ENCODE data around the gene PINLYP.

PINLYP gene

DNA sequence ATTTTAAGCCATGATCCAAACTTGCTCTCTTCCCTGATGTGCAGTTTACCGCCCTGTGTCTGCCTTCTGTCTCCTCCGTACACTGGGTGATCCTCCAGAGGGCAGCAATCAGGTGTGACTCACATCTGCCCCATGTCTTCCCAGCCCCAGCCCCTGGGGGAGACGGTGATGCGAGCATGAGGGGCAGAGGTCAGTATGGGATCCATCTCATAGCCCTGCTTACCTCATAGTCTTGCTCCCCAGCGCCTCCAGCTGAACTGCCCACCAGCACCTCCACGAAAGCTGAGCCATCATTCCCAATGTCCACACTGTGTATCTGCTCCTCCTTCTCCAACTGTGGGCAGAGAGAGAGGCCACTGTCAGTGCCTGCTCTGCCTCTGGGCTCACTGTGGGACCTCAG, 14.9 kb upstream of the PINLYP start:
- H3K4me1 ChIP-seq (ENCODE audit: insufficient read depth, low read length, poor library complexity, severe bottlenecking), result peaks cover 51% of the 10 kb centered on the region
- TF ChIP-seq EZH2phosphoT487 (IDR thresholded peaks at IDR 0.05; ENCODE audit: borderline replicate concordance), result no peak
- TF ChIP-seq, protein P1, sequence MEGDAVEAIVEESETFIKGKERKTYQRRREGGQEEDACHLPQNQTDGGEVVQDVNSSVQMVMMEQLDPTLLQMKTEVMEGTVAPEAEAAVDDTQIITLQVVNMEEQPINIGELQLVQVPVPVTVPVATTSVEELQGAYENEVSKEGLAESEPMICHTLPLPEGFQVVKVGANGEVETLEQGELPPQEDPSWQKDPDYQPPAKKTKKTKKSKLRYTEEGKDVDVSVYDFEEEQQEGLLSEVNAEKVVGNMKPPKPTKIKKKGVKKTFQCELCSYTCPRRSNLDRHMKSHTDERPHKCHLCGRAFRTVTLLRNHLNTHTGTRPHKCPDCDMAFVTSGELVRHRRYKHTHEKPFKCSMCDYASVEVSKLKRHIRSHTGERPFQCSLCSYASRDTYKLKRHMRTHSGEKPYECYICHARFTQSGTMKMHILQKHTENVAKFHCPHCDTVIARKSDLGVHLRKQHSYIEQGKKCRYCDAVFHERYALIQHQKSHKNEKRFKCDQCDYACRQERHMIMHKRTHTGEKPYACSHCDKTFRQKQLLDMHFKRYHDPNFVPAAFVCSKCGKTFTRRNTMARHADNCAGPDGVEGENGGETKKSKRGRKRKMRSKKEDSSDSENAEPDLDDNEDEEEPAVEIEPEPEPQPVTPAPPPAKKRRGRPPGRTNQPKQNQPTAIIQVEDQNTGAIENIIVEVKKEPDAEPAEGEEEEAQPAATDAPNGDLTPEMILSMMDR (conservative IDR thresholded peaks at IDR 0.05; ENCODE audit: low read length), result peak; percentile 69
- no peaks in the 10 kb centered on the region for H3K9me3 ChIP-seq (ENCODE audit: insufficient read depth, low read depth, low read length)
- H3K4me2 ChIP-seq (ENCODE audit: low read depth, low read length, poor library complexity, severe bottlenecking), result peak overlapping the region; percentile 68
- peaks cover 9% of the 10 kb centered on the region; the same call in 1 of the 2 replicates for H3K36me3 ChIP-seq (ENCODE audit: insufficient read depth, low read length)
- H3K27me3 ChIP-seq (ENCODE audit: insufficient read depth, low read length, poor library complexity, severe bottlenecking), result no peaks in the 10 kb centered on the region
- H4K20me1 ChIP-seq (ENCODE audit: insufficient read depth, low read length, poor library complexity, severe bottlenecking), result no peaks in the 10 kb centered on the region
- H3F3A ChIP-seq (ENCODE audit: low read depth), result peaks cover 19% of the 10 kb centered on the region
- H3K79me2 ChIP-seq (ENCODE audit: insufficient read depth, low read length), result peaks cover 36% of the 10 kb centered on the region
- H2AFZ ChIP-seq (ENCODE audit: low read length), result no peak overlapping the region
- peak overlapping the region; percentile 58 for H3K9ac ChIP-seq (ENCODE audit: low read depth, low read length, poor library complexity, severe bottlenecking)
- H3K4me3 ChIP-seq (ENCODE audit: low read length, poor library complexity, severe bottlenecking), result no peak overlapping the region
- no peaks in the 10 kb centered on the region for H3K9me2 ChIP-seq (replicated peaks; ENCODE audit: low read depth, low read length)

DNA sequence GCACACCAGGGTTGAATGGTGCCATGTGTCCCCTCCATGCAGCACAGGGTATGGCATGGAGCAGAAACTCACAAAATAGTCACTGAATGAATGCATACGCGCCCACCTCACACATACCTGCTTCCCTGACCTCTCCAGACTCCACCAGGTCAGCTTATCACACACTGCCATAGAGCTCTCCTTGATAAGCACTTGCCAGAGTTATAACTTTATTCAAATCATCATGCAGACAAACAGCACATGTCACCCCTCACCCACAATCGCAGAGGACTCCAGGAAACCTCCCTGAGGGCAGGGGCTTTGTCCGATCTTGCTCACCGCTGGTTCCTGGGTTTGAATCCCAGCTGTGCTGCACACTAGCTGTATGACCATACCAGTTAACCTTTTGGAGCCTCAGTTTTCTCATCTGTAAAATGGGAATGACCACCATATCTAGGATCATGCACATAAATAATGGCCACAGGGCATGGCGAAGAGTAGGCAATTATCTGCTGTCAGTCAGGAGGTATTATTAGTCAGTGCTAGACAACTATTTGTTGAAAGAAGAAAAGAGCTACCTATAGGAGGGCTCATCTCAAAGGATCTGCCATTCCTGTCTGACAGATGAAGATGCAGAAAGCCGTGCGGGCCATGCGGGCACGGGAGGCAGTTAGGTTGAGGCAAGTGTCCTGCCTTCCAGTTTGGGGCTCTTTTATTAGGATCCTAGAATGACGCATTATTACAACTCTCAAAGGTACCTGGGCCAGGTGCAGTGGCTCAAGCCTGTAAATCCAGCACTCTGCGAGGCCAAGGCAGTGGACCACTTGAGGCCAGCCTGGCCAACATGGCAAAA, 14.2 kb upstream of the PINLYP start:
- TF ChIP-seq, protein P1 (conservative IDR thresholded peaks at IDR 0.05; ENCODE audit: low read length), result no peak
- TF ChIP-seq EZH2phosphoT487 (IDR thresholded peaks at IDR 0.05; ENCODE audit: borderline replicate concordance), result no peak
- Histone ChIP-seq H2AFZ (ENCODE audit: low read length) (no peak overlapping the region), H3K9ac (ENCODE audit: low read depth, low read length, poor library complexity, severe bottlenecking) (peak overlapping the region; percentile 58), H3K79me2 (ENCODE audit: insufficient read depth, low read length) (peaks cover 36% of the 10 kb centered on the region), H3K27me3 (ENCODE audit: insufficient read depth, low read length, poor library complexity, severe bottlenecking) (no peaks in the 10 kb centered on the region), H4K20me1 (ENCODE audit: insufficient read depth, low read length, poor library complexity, severe bottlenecking) (no peaks in the 10 kb centered on the region), H3K4me2 (ENCODE audit: low read depth, low read length, poor library complexity, severe bottlenecking) (peak overlapping the region; percentile 68), H3K36me3 (ENCODE audit: insufficient read depth, low read length) (0 out of 2 replicates have a peak, but pooled peaks cover 4% of the 10 kb centered on the region), H3K9me3 (ENCODE audit: insufficient read depth, low read depth, low read length) (no peaks in the 10 kb centered on the region), H3F3A (ENCODE audit: low read depth) (peaks cover 19% of the 10 kb centered on the region), H3K4me3 (ENCODE audit: low read length, poor library complexity, severe bottlenecking) (peak overlapping the region; percentile 47), H3K9me2 (replicated peaks; ENCODE audit: low read depth, low read length) (no peaks in the 10 kb centered on the region), H3K4me1 (ENCODE audit: insufficient read depth, low read length, poor library complexity, severe bottlenecking) (peaks cover 51% of the 10 kb centered on the region)

DNA sequence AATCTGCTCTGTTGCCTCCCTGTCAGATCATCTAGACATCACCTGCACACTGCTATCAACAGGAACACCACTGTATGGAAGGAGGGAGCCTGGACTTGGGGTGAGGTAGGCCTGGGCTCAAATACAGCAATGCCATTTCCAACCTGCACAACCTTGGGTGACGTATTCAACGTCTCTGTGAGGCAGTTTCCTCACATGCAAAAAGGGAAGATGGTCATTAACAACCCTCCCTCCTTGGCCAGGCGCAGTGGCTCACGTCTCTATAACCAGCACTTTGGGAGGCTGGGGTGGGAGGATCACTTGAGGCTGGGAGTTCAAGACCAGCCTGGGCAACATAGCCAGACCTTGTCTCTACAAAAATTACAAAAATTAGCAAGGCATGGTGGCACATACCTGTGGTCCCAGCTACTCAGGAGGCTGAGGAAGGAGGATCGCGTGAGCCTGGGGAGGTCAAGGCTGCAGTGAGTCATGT, 13.3 kb upstream of the PINLYP start:
- peak overlapping the region; percentile 68 for H3K4me2 ChIP-seq (ENCODE audit: low read depth, low read length, poor library complexity, severe bottlenecking)
- peak overlapping the region; percentile 47 for H3K4me3 ChIP-seq (ENCODE audit: low read length, poor library complexity, severe bottlenecking)
- no peaks in the 10 kb centered on the region for H4K20me1 ChIP-seq (ENCODE audit: insufficient read depth, low read length, poor library complexity, severe bottlenecking)
- TF ChIP-seq EZH2phosphoT487 (IDR thresholded peaks at IDR 0.05; ENCODE audit: borderline replicate concordance), result no peak
- TF ChIP-seq, protein P1 (conservative IDR thresholded peaks at IDR 0.05; ENCODE audit: low read length), result no peak
- peak overlapping the region; percentile 58 for H3K9ac ChIP-seq (ENCODE audit: low read depth, low read length, poor library complexity, severe bottlenecking)
- H3K79me2 ChIP-seq (ENCODE audit: insufficient read depth, low read length), result peaks cover 37% of the 10 kb centered on the region
- no peaks in the 10 kb centered on the region for H3K9me2 ChIP-seq (replicated peaks; ENCODE audit: low read depth, low read length)
- H3K27me3 ChIP-seq (ENCODE audit: insufficient read depth, low read length, poor library complexity, severe bottlenecking), result no peaks in the 10 kb centered on the region
- no peak overlapping the region for H2AFZ ChIP-seq (ENCODE audit: low read length)
- peaks cover 54% of the 10 kb centered on the region for H3K4me1 ChIP-seq (ENCODE audit: insufficient read depth, low read length, poor library complexity, severe bottlenecking)
- H3F3A ChIP-seq (ENCODE audit: low read depth), result peaks cover 19% of the 10 kb centered on the region
- H3K36me3 ChIP-seq (ENCODE audit: insufficient read depth, low read length), result 0 out of 2 replicates have a peak, but pooled peaks cover 4% of the 10 kb centered on the region
- no peaks in the 10 kb centered on the region for H3K9me3 ChIP-seq (ENCODE audit: insufficient read depth, low read depth, low read length)
